GM19468 (cell line): ENCODE results near the gene THY1.
"Not testable (repeated sequence)": the region's sequence is repeated elsewhere in the genome, so short reads cannot be mapped to it uniquely, and the experiment has no call there.

Experiments used
- ATAC-seq: cut with Tn5 transposase; IDR thresholded peaks from one replicate; pipeline ENCODE4 v1.9.1; 2021; ENCODE audit warnings: mild to moderate bottlenecking, moderate library complexity, moderate number of reproducible peaks; ENCODE audit not compliant: unreplicated experiment; ENCODE audit errors: extremely low read depth

Gene THY1

GRCh38 chr11:119389611-119390254 is 33.2 kb downstream of the THY1 start:
- no peak for ATAC-seq

- ATAC-seq, result no peak
Observed at GRCh38 chr11:119388103-119388502, 34.9 kb downstream of the THY1 start.

- no peak for ATAC-seq
Observed at GRCh38 chr11:119384332-119384731, 38.6 kb downstream of the THY1 start.

- ATAC-seq, result not testable (repeated sequence)
Observed at GRCh38 chr11:119382513-119382912, 40.5 kb downstream of the THY1 start.

GRCh38 chr11:119382101-119382500 is 40.9 kb downstream of the THY1 start:
- no peak for ATAC-seq

GRCh38 chr11:119381181-119381988 is 41.6 kb downstream of the THY1 start, which contains the start of gene USP2:
Gene USP2 (minus strand): TSS chr11:119381690. CDS start chr11:119373480, 8,210 bp downstream.
- ATAC-seq, result peak; percentile 96

- no peak for ATAC-seq
Observed at GRCh38 chr11:119380827-119381180, 42.2 kb downstream of the THY1 start.

GRCh38 chr11:119380160-119380826 is 42.7 kb downstream of the THY1 start:
- ATAC-seq, result no peak

GRCh38 chr11:119378851-119379465 is 44.0 kb downstream of the THY1 start:
- ATAC-seq, result no peak

GRCh38 chr11:119377961-119378667 is 44.9 kb downstream of the THY1 start:
- no peak for ATAC-seq

GRCh38 chr11:119377112-119377901 is 45.7 kb downstream of the THY1 start:
- ATAC-seq, result no peak

- ATAC-seq, result no peak
Observed at GRCh38 chr11:119376197-119376847, 46.6 kb downstream of the THY1 start.

- no peak for ATAC-seq
Observed at GRCh38 chr11:119375337-119376196, 47.4 kb downstream of the THY1 start.

- ATAC-seq, result no peak
Observed at GRCh38 chr11:119374632-119375336, 48.2 kb downstream of the THY1 start.

GRCh38 chr11:119373921-119374631 is 48.9 kb downstream of the THY1 start:
- ATAC-seq, result no peak

GRCh38 chr11:119373059-119373920 is 49.7 kb downstream of the THY1 start:
- no peak for ATAC-seq
